Fibroblast of lung (primary cell): ENCODE data around the gene HCFC1. TPM values are rescaled to one million over a fixed set of nuclear protein-coding genes. Genes with fewer than 3 reads are reported as not detected.

Source experiments
- DNase-seq, 2 donors: peaks; one replicate each; pipeline versions ENCODE4 v3.0.0 to v3.0.0-alpha.2; 2010; ENCODE audit warnings: low read depth in 2 of 2
- H2AFZ ChIP-seq: 2 replicates; pipeline ENCODE4 v1.5.1; 2012; ENCODE audit warnings: low read length, control low read depth, inconsistent platforms
- H3K27ac ChIP-seq: 2 replicates; pipeline ENCODE4 v1.5.1; 2011; ENCODE audit warnings: low read length, control low read depth; ENCODE audit not compliant: insufficient read depth
- H3K27me3 ChIP-seq: 2 replicates; pipeline ENCODE4 v1.5.1; 2011; ENCODE audit warnings: mild to moderate bottlenecking, low read length; ENCODE audit not compliant: control insufficient read depth, insufficient read depth
- H3K36me3 ChIP-seq: 2 replicates; pipeline ENCODE4 v1.5.1; 2011; ENCODE audit warnings: low read length; ENCODE audit not compliant: control insufficient read depth, insufficient read depth
- H3K4me1 ChIP-seq: 2 replicates; pipeline ENCODE4 v1.5.1; 2011; ENCODE audit warnings: low read length; ENCODE audit not compliant: control insufficient read depth, insufficient read depth; ENCODE audit errors: extremely low read depth
- H3K4me2 ChIP-seq: 2 replicates; pipeline ENCODE4 v1.5.1; 2011; ENCODE audit warnings: low read length, control low read depth; ENCODE audit not compliant: insufficient read depth; ENCODE audit errors: extremely low read depth
- H3K4me3 ChIP-seq, 4 experiments: fragments of 200-600 bp in 1 of 4; sonication (generic) in 1 of 4; replicated peaks in 1 of 4; 2 replicates each; pipeline ENCODE4 v1.5.1; 2011 to 2016; ENCODE audit warnings: low read length in 4 of 4, low read depth in 3 of 4, mild to moderate bottlenecking in 3 of 4, control low read depth in 2 of 4, inconsistent platforms in 1 of 4, mixed read lengths in 1 of 4; ENCODE audit not compliant: insufficient read depth in 1 of 4; ENCODE audit errors: control extremely low read depth in 1 of 4
- H3K79me2 ChIP-seq: 2 replicates; pipeline ENCODE4 v1.5.1; 2012; ENCODE audit warnings: mild to moderate bottlenecking, low read length, inconsistent platforms; ENCODE audit not compliant: control insufficient read depth, insufficient read depth
- H3K9ac ChIP-seq: 2 replicates; pipeline ENCODE4 v1.5.1; 2011; ENCODE audit warnings: mild to moderate bottlenecking, low read length, control low read depth; ENCODE audit not compliant: insufficient read depth
- H3K9me3 ChIP-seq: 2 replicates; pipeline ENCODE4 v1.5.1; 2012; ENCODE audit warnings: low read depth, low read length; ENCODE audit not compliant: control insufficient read depth, insufficient read depth
- H4K20me1 ChIP-seq: 2 replicates; pipeline ENCODE4 v1.5.1; 2011; ENCODE audit warnings: low read length; ENCODE audit not compliant: control insufficient read depth, insufficient read depth; ENCODE audit errors: extremely low read depth
- CTCF ChIP-seq, 2 donors: IDR thresholded peaks in 1 of 2; conservative IDR thresholded peaks in 1 of 2; 1 replicate in 1 of 2; 2 replicates in 1 of 2; pipeline ENCODE4 v1.5.1; 2011 to 2012; ENCODE audit warnings: low read length in 2 of 2, control low read depth in 1 of 2, inconsistent platforms in 1 of 2, low read depth in 1 of 2, mild to moderate bottlenecking in 1 of 2
- EZH2 ChIP-seq: IDR thresholded peaks from 2 replicates; pipeline ENCODE4 v1.5.1; 2012; ENCODE audit warnings: low read length, control low read depth, mild to moderate bottlenecking; ENCODE audit errors: missing control alignments
- polyA plus RNA-seq, 2 donors: library from polyadenylated mRNA; depleted of rRNA in 1 of 2; stranded (reverse) in 1 of 2; unstranded in 1 of 2; fragments of >200 nt; gene quantifications; 2 replicates each; pipeline ENCODE4 v1.2.1, GENCODE V29; 2011 to 2012; ENCODE audit warnings: missing spikeins in 1 of 2
- total RNA-seq: library from RNA; depleted of rRNA; stranded (reverse); fragments of >200 nt; gene quantifications from 2 replicates; pipeline ENCODE4 v1.2.1, GENCODE V29; 2014

HCFC1 gene
- total and polyA plus RNA-seq, 2 donors (not counting 1 experiment from before 2014, with no cell fraction given) = 3.0 to 10.2 TPM

- no peak for DNase-seq
- Histone ChIP-seq H2AFZ (no peak overlapping the region), H3K79me2 (no peaks in the 10 kb centered on the region), H3K27me3 (no peaks in the 10 kb centered on the region), H3K9me3 (no peaks in the 10 kb centered on the region), H3K27ac (no peak overlapping the region), H4K20me1 (no peaks in the 10 kb centered on the region), H3K36me3 (no peaks in the 10 kb centered on the region), H3K4me3 (no peak overlapping the region), H3K9ac (no peak overlapping the region), H3K4me2 (no peak overlapping the region), H3K4me1 (peaks cover 2% of the 10 kb centered on the region)
- no peak for TF ChIP-seq EZH2
- TF ChIP-seq CTCF (conservative IDR thresholded peaks at IDR 0.05 in 1 of 2, IDR thresholded peaks at IDR 0.05 in 1 of 2; ENCODE audit: low read depth in 1 of 2, low read length in 2 of 2) = no peak
Observed at GRCh38 chrX:153920546-153920945, 51.1 kb downstream of the HCFC1 start.

GRCh38 chrX:153919281-153919680 is 52.3 kb downstream of the HCFC1 start:
- no peaks in the 10 kb centered on the region for H3K36me3 ChIP-seq
- H3K4me3 ChIP-seq = no peak overlapping the region
- no peaks in the 10 kb centered on the region for H3K9me3 ChIP-seq
- H3K79me2 ChIP-seq = no peaks in the 10 kb centered on the region
- H3K4me2 ChIP-seq = no peak overlapping the region
- H3K4me1 ChIP-seq = peaks cover 2% of the 10 kb centered on the region
- H3K27me3 ChIP-seq = no peaks in the 10 kb centered on the region
- no peaks in the 10 kb centered on the region for H4K20me1 ChIP-seq
- no peak for DNase-seq
- no peak for TF ChIP-seq CTCF (conservative IDR thresholded peaks at IDR 0.05 in 1 of 2, IDR thresholded peaks at IDR 0.05 in 1 of 2; ENCODE audit: low read depth in 1 of 2, low read length in 2 of 2)
- TF ChIP-seq EZH2 = no peak
- no peak overlapping the region for H3K27ac ChIP-seq
- H2AFZ ChIP-seq = no peak overlapping the region
- H3K9ac ChIP-seq = no peak overlapping the region

- H3K4me3 ChIP-seq = no peak overlapping the region
- no peak overlapping the region for H3K4me2 ChIP-seq
- no peak for TF ChIP-seq CTCF (conservative IDR thresholded peaks at IDR 0.05 in 1 of 2, IDR thresholded peaks at IDR 0.05 in 1 of 2; ENCODE audit: low read depth in 1 of 2, low read length in 2 of 2)
- no peak for TF ChIP-seq EZH2
- no peaks in the 10 kb centered on the region for H4K20me1 ChIP-seq
- no peaks in the 10 kb centered on the region for H3K4me1 ChIP-seq
- no peaks in the 10 kb centered on the region for H3K36me3 ChIP-seq
- H3K9me3 ChIP-seq = no peaks in the 10 kb centered on the region
- no peak overlapping the region for H3K9ac ChIP-seq
- no peak overlapping the region for H3K27ac ChIP-seq
- no peaks in the 10 kb centered on the region for H3K79me2 ChIP-seq
- H2AFZ ChIP-seq = no peak overlapping the region
- H3K27me3 ChIP-seq = no peaks in the 10 kb centered on the region
- no peak for DNase-seq
Observed at GRCh38 chrX:153917869-153918268, 53.7 kb downstream of the HCFC1 start.
